IPS DF 19.7 (cell line): ENCODE data around the gene CEP41.

Experiments
- DNase-seq: peaks from one replicate; pipeline ENCODE4 v3.0.0-alpha.2; 2013; ENCODE audit warnings: low read depth, low spot score

Gene CEP41

GRCh38 chr7:130350945-130351790 lies 89.6 kb downstream of the CEP41 start:
- no peak for DNase-seq

GRCh38 chr7:130349911-130350782 lies 90.7 kb downstream of the CEP41 start:
- no peak for DNase-seq

GRCh38 chr7:130346941-130347340 lies 93.9 kb downstream of the CEP41 start:
- no peak for DNase-seq

- no peak for DNase-seq
These were observed 94.5 kb downstream of the CEP41 start for GRCh38 chr7:130346177-130346905.

GRCh38 chr7:130345725-130346124 lies 95.1 kb downstream of the CEP41 start:
- no peak for DNase-seq

- DNase-seq: no peak
These were observed 95.7 kb downstream of the CEP41 start for GRCh38 chr7:130345136-130345535.

GRCh38 chr7:130344271-130344866 lies 96.4 kb downstream of the CEP41 start, which contains the start of gene CPA5:
Gene CPA5, plus strand, starts transcription at chr7:130344816. Its CDS starts 1,670 bp downstream, at chr7:130346486.
- DNase-seq: no peak
